Measurements from ENCODE around the gene POMC.

Gene POMC

DNA sequence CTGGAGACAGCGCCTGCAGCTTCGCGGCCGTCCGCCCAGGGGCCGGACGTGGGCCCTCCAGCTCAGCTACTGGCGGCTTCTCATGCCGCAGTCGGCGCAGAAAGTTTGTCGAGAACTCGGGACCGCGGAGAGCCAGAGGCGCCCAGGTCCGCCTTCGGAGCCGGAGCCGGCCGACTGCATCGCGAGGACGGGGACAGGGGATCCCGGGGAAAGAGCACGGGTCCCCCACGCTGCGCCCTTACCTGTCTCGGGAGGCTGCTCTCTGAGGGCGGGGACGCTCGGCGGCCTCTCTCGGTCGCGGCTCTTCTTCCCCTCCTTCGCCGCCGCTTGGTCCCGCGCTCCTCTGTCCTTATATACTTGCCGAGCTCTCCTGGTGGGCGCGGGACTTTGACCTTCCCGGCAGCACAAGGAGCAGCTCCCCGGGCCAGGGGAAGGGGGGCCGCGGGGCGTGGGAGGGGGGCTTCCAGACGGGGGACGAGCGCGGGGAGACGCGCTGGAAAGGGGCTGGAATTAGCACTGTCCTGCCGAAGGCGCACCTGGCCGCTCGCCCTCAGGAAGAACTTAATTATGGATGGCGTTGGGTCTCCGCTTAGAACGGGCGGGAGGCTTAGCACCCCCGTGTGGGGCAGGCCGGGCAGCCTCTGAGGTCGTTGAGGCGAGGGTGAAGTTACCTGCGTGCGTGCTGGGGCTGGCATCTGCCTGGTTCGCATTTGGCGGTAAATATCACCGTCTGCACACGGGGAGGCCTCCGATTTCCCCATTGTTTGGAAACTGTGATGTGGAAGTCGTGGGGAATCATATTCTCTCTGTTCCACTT lies at the start of gene POMC:
Gene POMC (minus strand): TSS at position 325 of the 817 bp plus-strand sequence. CDS start 3,808 bp downstream, outside the sequence.
- Histone ChIP-seq H3K9me3 (ENCODE audit: insufficient read depth, low read length, severe bottlenecking) (no peaks in the 10 kb centered on the region), H4K20me1 (ENCODE audit: insufficient read depth, low read length) (no peaks in the 10 kb centered on the region), H3K4me2 (ENCODE audit: insufficient read depth, low read length) (no peak within 1 kb of the TSS), H3K4me1 (ENCODE audit: insufficient read depth, low read length) (no peaks in the 10 kb centered on the region), H3K79me2 (ENCODE audit: insufficient read depth, low read length) (no peaks in the 10 kb centered on the region), H2AFZ (ENCODE audit: low read depth, low read length) (no peak within 1 kb of the TSS), H3K4me3 (ENCODE audit: low read depth in 1 of 2, low read length in 2 of 2) (no peak within 1 kb of the TSS), H3K9ac (ENCODE audit: low read depth, low read length) (no peak within 1 kb of the TSS), H3K27ac (ENCODE audit: low read length) (no peak within 1 kb of the TSS), H3K27me3 (ENCODE audit: insufficient read depth, low read length, poor library complexity) (peaks cover 15% of the 10 kb centered on the region), H3K36me3 (ENCODE audit: insufficient read depth, low read length) (no peaks in the 10 kb centered on the region)
- TF ChIP-seq EZH2 (IDR thresholded peaks at IDR 0.05; ENCODE audit: borderline replicate concordance, low read depth, low read length, severe bottlenecking) = no peak
- TF ChIP-seq, protein P1, sequence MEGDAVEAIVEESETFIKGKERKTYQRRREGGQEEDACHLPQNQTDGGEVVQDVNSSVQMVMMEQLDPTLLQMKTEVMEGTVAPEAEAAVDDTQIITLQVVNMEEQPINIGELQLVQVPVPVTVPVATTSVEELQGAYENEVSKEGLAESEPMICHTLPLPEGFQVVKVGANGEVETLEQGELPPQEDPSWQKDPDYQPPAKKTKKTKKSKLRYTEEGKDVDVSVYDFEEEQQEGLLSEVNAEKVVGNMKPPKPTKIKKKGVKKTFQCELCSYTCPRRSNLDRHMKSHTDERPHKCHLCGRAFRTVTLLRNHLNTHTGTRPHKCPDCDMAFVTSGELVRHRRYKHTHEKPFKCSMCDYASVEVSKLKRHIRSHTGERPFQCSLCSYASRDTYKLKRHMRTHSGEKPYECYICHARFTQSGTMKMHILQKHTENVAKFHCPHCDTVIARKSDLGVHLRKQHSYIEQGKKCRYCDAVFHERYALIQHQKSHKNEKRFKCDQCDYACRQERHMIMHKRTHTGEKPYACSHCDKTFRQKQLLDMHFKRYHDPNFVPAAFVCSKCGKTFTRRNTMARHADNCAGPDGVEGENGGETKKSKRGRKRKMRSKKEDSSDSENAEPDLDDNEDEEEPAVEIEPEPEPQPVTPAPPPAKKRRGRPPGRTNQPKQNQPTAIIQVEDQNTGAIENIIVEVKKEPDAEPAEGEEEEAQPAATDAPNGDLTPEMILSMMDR (IDR thresholded peaks at IDR 0.05; ENCODE audit: borderline replicate concordance, extremely low read depth, low read length, poor library complexity, severe bottlenecking) = no peak
- DNase-seq (no peak), ATAC-seq (ENCODE audit: insufficient read depth, low read depth) (no peak)

DNA sequence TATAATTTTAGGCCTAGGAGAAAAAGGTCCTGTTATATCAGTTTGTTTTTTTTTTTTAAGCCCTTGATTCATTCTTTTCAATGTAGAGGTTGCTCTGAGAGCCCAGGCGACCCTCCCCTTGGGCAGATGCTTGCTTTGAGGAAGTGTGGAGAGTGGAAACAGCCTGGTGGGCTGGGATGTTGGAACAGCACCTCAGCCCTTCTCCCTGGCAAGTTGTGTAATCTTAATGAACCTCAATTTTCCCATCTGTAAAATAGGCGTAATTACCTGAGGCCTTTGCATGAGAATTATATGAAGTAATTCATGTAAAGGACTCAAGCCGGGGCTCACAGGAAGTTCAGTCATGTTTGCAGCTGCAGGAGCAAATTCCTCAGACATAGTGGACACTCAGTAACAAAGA lies 49.7 kb upstream of the POMC start:
- no peak overlapping the region for H3K27ac ChIP-seq (ENCODE audit: low read length)
- no peaks in the 10 kb centered on the region for H4K20me1 ChIP-seq (ENCODE audit: insufficient read depth, low read length)
- ATAC-seq (ENCODE audit: insufficient read depth, low read depth) (no peak), DNase-seq (no peak)
- H3K4me3 ChIP-seq (ENCODE audit: low read depth in 1 of 2, low read length in 2 of 2) = no peak overlapping the region
- TF ChIP-seq EZH2 (IDR thresholded peaks at IDR 0.05; ENCODE audit: borderline replicate concordance, low read depth, low read length, severe bottlenecking) = no peak
- TF ChIP-seq, protein P1 (IDR thresholded peaks at IDR 0.05; ENCODE audit: borderline replicate concordance, extremely low read depth, low read length, poor library complexity, severe bottlenecking) = no peak
- peaks cover 12% of the 10 kb centered on the region for H3K4me1 ChIP-seq (ENCODE audit: insufficient read depth, low read length)
- no peak overlapping the region for H2AFZ ChIP-seq (ENCODE audit: low read depth, low read length)
- no peaks in the 10 kb centered on the region for H3K79me2 ChIP-seq (ENCODE audit: insufficient read depth, low read length)
- no peak overlapping the region for H3K4me2 ChIP-seq (ENCODE audit: insufficient read depth, low read length)
- H3K9ac ChIP-seq (ENCODE audit: low read depth, low read length) = no peak overlapping the region
- H3K36me3 ChIP-seq (ENCODE audit: insufficient read depth, low read length) = no peaks in the 10 kb centered on the region
- H3K27me3 ChIP-seq (ENCODE audit: insufficient read depth, low read length, poor library complexity) = no peaks in the 10 kb centered on the region
- H3K9me3 ChIP-seq (ENCODE audit: insufficient read depth, low read length, severe bottlenecking) = no peaks in the 10 kb centered on the region

DNA sequence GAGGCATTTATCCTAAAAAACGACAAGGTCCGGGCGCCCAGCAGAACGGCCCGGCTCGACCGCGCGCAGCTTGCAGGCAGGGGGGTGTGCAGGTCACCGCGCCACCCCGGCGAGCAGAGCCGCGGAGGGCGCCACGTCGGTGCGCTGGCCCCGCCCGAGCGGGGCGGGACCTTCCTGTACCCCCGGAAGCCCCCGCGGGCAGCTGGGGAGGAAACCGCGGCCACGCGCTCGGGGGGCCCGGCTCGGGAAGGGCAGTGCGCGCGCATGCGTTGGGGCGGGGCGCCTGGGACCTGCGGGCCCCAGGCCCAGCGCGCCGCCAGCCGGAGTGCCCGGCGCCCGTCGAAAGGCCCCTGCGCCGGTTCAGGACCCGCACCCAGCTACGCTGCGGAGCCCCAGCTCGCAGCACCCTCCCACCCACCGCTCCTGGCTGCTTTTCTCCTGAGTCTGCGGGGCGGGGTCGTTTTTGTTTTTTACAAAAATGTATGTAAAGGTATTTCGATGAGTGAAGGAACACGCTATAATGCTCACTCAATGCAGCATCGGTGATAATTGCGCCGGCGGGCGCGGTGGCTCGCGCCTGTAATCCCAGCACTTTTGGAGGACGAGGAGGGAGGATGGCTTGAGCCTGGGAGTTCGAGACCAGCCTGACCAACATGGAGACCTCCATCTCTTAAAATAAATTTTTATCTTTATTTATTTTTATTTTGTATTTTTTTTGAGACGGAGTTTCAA lies 47.7 kb upstream of the POMC start:
- no peak for TF ChIP-seq EZH2 (IDR thresholded peaks at IDR 0.05; ENCODE audit: borderline replicate concordance, low read depth, low read length, severe bottlenecking)
- TF ChIP-seq, protein P1 (IDR thresholded peaks at IDR 0.05; ENCODE audit: borderline replicate concordance, extremely low read depth, low read length, poor library complexity, severe bottlenecking) = no peak
- peak; percentile 84 for DNase-seq
- Histone ChIP-seq H3K4me2 (ENCODE audit: insufficient read depth, low read length) (peak overlapping the region; percentile 66), H3K79me2 (ENCODE audit: insufficient read depth, low read length) (no peaks in the 10 kb centered on the region), H3K9me3 (ENCODE audit: insufficient read depth, low read length, severe bottlenecking) (no peaks in the 10 kb centered on the region), H3K27ac (ENCODE audit: low read length) (no peak overlapping the region), H2AFZ (ENCODE audit: low read depth, low read length) (peak overlapping the region; percentile 52; the same call in 1 of the 2 replicates), H3K4me3 (ENCODE audit: low read depth in 1 of 2, low read length in 2 of 2) (peak overlapping the region in 1 of 2 experiments; percentile 46; a peak in 2 of 4 replicates), H4K20me1 (ENCODE audit: insufficient read depth, low read length) (no peaks in the 10 kb centered on the region), H3K4me1 (ENCODE audit: insufficient read depth, low read length) (peaks cover 17% of the 10 kb centered on the region), H3K36me3 (ENCODE audit: insufficient read depth, low read length) (no peaks in the 10 kb centered on the region), H3K9ac (ENCODE audit: low read depth, low read length) (peak overlapping the region; percentile 47), H3K27me3 (ENCODE audit: insufficient read depth, low read length, poor library complexity) (no peaks in the 10 kb centered on the region)
- peak; percentile 87 for ATAC-seq (ENCODE audit: insufficient read depth, low read depth)

All from DND-41 (cell line).